Activated CD8-positive, alpha-beta T cell treated with anti-CD3 and anti-CD28 coated beads for 36 hours (primary cell): ENCODE results near the gene MAP3K5. TPM values are rescaled to one million over a fixed set of nuclear protein-coding genes. Genes with fewer than 3 reads are reported as not detected.

Source experiments
- ATAC-seq: fragments of 200-7000 bp; cut with Tn5 transposase; one replicate; pipeline ENCODE4 v1.10.0; 2021; ENCODE audit warnings: mild to moderate bottlenecking, moderate library complexity
- CTCF ChIA-PET: fragments of 350-600 bp; sonication (Branson Sonifier 250); formaldehyde crosslinking; loops from one replicate; lab custom pipeline; 2021; ENCODE audit warnings: antibody characterized with exemption; lab: Charles Lee
- POLR2A ChIA-PET: fragments of 350-600 bp; sonication (Branson Sonifier 250); formaldehyde crosslinking; loops from one replicate; lab custom pipeline; 2021; ENCODE audit warnings: antibody characterized with exemption; lab: Charles Lee
- DNase-seq: peaks from one replicate; pipeline ENCODE4 v3.0.0-alpha.2; 2020
- H3K27ac Mint-ChIP-seq: one replicate; pipeline ENCODE4 v1.8.0; 2021; ENCODE audit warnings: mild to moderate bottlenecking, mixed read lengths
- H3K27me3 Mint-ChIP-seq: one replicate; pipeline ENCODE4 v1.8.0; 2021; ENCODE audit warnings: mixed read lengths
- H3K36me3 Mint-ChIP-seq: one replicate; pipeline ENCODE4 v1.8.0; 2021; ENCODE audit warnings: low read depth, mixed read lengths
- H3K4me1 Mint-ChIP-seq: one replicate; pipeline ENCODE4 v1.8.0; 2021; ENCODE audit warnings: low read depth, mixed read lengths
- H3K4me3 Mint-ChIP-seq: one replicate; pipeline ENCODE4 v1.8.0; 2021; ENCODE audit warnings: mild to moderate bottlenecking, moderate library complexity, mixed read lengths
- H3K9me3 Mint-ChIP-seq: one replicate; pipeline ENCODE4 v1.8.0; 2021; ENCODE audit warnings: mixed read lengths
- CTCF ChIP-seq: fragments of 200-600 bp; IDR thresholded peaks from one replicate; pipeline ENCODE4 v1.8.0; 2022; ENCODE audit warnings: antibody characterized with exemption, mild to moderate bottlenecking
- intact Hi-C: fragments of 100-400 bp; cut with micrococcal nuclease; formaldehyde crosslinking; loops from one replicate; pipeline ENCODE4 v1.10.0; 2022
- total RNA-seq, 2 experiments: library from RNA; stranded (reverse); gene quantifications; one replicate each; pipeline ENCODE4 v1.2.3, GENCODE V29; 2021

Gene MAP3K5
- total RNA-seq, 2 experiments from 2014 or later, result 4.4 to 4.6 TPM

GRCh38 chr6:136582711-136583471, 209.4 kb downstream of the MAP3K5 start:
- Mint-ChIP-seq H3K9me3 (no peaks in the 10 kb centered on the region), H3K4me1 (no peaks in the 10 kb centered on the region), H3K36me3 (peaks cover 16% of the 10 kb centered on the region), H3K27me3 (no peaks in the 10 kb centered on the region), H3K4me3 (no peak overlapping the region), H3K27ac (no peak overlapping the region)
- DNase-seq (no peak), ATAC-seq (no peak)
- ChIA-PET POLR2A (no interaction called here), CTCF (interaction anchor here (0.9 to 2.1 kb wide), 6 partner anchors 30 to 210 kb away, joined by 3 to 12 read pairs (median 4); partner anchors contain the start of genes MAP3K5 and MAP7)
- intact Hi-C loops, result no loop called here
- peak; percentile 76 for TF ChIP-seq CTCF

- Mint-ChIP-seq H3K36me3 (peaks cover 19% of the 10 kb centered on the region), H3K4me3 (no peak overlapping the region)
Observed at GRCh38 chr6:136579800-136580199, 212.5 kb downstream of the MAP3K5 start.

GRCh38 chr6:136576821-136577220, 215.5 kb downstream of the MAP3K5 start:
- Mint-ChIP-seq H3K9me3 (peaks cover under 1% of the 10 kb centered on the region), H3K27ac (no peak overlapping the region), H3K36me3 (peaks cover 23% of the 10 kb centered on the region), H3K27me3 (no peaks in the 10 kb centered on the region), H3K4me1 (no peaks in the 10 kb centered on the region), H3K4me3 (no peak overlapping the region)
- intact Hi-C loops, result no loop called here
- no peak for TF ChIP-seq CTCF
- ATAC-seq, result no peak
- POLR2A ChIA-PET, result no interaction called here
- no peak for DNase-seq
- CTCF ChIA-PET, result no interaction called here

More at GRCh38 chr6:136579800-136580199, 212.5 kb downstream of the MAP3K5 start:
- DNase-seq (no peak), ATAC-seq (no peak)
- H3K4me1 Mint-ChIP-seq, result no peaks in the 10 kb centered on the region
- intact Hi-C loops, result no loop called here
- ChIA-PET CTCF (interaction anchor here (1.5 kb wide), 1 partner anchor 9 kb away, joined by 4 read pairs; no protein-coding TSS in a partner anchor), POLR2A (interaction anchor here (0.9 kb wide), 1 partner anchor 14 kb away, joined by 3 read pairs; no protein-coding TSS in a partner anchor)
- TF ChIP-seq CTCF, result no peak
- H3K27ac Mint-ChIP-seq, result no peak overlapping the region
- no peaks in the 10 kb centered on the region for H3K27me3 Mint-ChIP-seq
- H3K9me3 Mint-ChIP-seq, result no peaks in the 10 kb centered on the region

GRCh38 chr6:136571496-136571895, 220.8 kb downstream of the MAP3K5 start:
- Mint-ChIP-seq H3K9me3 (peaks cover 8% of the 10 kb centered on the region), H3K27me3 (no peaks in the 10 kb centered on the region), H3K4me3 (no peak overlapping the region), H3K36me3 (peaks cover 27% of the 10 kb centered on the region), H3K27ac (no peak overlapping the region), H3K4me1 (no peaks in the 10 kb centered on the region)
- intact Hi-C loops, result no loop called here
- ChIA-PET POLR2A (no interaction called here), CTCF (no interaction called here)
- no peak for TF ChIP-seq CTCF
- DNase-seq (no peak), ATAC-seq (no peak)

GRCh38 chr6:136571065-136571464, 221.2 kb downstream of the MAP3K5 start:
- no peak for TF ChIP-seq CTCF
- ChIA-PET POLR2A (no interaction called here), CTCF (no interaction called here)
- DNase-seq (no peak), ATAC-seq (no peak)
- peaks cover 8% of the 10 kb centered on the region for H3K9me3 Mint-ChIP-seq
- H3K4me1 Mint-ChIP-seq, result no peaks in the 10 kb centered on the region
- no peaks in the 10 kb centered on the region for H3K27me3 Mint-ChIP-seq
- no peak overlapping the region for H3K4me3 Mint-ChIP-seq
- intact Hi-C loops, result no loop called here
- H3K36me3 Mint-ChIP-seq, result peaks cover 27% of the 10 kb centered on the region
- no peak overlapping the region for H3K27ac Mint-ChIP-seq
